ENCODE measurements around the gene CACNA1D.
A peak's percentile ranks its signal among the peaks of the same experiment; 100 is the strongest.

The CACNA1D gene

DNA sequence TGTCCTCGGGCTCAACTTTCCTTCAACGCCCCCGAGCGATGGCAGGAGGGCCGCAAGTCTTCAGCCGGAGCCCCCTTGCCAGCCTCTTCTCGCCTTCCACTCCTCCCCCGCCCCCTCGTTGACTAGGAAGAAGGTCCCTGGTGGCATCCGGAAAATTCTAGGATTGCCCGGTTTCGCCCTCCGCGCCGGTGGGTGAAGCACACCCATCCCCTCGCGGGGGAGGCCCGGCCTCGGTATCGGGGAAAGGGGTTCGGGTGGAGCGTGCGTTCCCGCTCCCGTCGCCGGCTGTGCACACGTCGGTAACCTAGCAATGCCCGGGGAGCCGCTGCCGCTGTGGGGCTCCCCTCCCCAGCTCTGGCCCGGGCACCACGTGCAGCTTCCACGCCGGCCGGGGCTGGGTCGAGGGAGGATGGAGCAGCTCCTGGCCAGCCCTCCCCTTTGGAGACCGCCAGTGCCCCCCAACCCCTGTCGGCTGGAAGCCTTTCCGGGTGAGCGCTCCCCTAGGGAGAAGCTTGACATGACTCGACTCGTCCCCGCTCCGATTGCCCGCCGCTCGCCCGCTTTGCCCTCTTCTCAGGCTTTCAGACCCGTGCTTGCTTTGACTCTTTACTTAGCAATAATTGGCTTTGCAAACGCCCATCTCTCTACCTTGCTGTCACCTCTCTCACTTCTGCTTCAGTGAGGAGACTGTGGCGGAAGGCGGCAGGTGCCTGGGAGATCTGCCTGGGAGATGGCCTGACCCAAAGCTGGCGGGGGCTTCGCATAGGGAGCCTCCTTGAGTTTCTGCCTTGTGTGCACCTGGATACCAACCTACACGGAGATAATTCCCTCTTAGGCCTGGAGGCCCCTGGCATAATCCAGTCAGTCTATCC is 1.3 kb downstream of the CACNA1D start:
- DNase-seq (ENCODE audit: low read depth): peak; percentile 2

DNA sequence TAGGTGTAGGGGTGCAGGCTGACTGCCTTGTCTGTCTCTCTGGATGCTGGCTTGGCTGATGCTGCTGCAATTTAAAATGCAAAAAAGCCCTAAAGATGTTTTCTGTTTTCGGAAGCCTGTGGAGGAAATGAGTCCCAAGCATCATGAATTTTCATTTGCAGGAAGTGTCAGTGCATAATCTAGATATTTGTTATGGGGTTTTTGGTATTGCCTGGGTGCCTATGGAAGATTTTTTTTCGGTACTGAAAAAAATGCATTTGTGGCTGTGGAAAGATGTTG is 1.9 kb downstream of the CACNA1D start:
- DNase-seq (ENCODE audit: low read depth): no peak

DNA sequence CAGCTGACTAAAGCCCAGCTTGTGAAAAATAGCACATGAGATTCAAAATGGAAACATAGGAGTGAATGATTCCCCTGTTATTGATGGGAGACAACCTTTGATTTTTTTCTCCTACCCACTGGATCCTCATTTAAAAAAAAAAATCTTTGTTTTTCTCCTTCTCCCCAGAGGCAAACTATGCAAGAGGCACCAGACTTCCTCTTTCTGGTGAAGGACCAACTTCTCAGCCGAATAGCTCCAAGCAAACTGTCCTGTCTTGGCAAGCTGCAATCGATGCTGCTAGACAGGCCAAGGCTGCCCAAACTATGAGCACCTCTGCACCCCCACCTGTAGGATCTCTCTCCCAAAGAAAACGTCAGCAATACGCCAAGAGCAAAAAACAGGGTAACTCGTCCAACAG is 2.6 kb downstream of the CACNA1D start:
- DNase-seq (ENCODE audit: low read depth): no peak

DNA sequence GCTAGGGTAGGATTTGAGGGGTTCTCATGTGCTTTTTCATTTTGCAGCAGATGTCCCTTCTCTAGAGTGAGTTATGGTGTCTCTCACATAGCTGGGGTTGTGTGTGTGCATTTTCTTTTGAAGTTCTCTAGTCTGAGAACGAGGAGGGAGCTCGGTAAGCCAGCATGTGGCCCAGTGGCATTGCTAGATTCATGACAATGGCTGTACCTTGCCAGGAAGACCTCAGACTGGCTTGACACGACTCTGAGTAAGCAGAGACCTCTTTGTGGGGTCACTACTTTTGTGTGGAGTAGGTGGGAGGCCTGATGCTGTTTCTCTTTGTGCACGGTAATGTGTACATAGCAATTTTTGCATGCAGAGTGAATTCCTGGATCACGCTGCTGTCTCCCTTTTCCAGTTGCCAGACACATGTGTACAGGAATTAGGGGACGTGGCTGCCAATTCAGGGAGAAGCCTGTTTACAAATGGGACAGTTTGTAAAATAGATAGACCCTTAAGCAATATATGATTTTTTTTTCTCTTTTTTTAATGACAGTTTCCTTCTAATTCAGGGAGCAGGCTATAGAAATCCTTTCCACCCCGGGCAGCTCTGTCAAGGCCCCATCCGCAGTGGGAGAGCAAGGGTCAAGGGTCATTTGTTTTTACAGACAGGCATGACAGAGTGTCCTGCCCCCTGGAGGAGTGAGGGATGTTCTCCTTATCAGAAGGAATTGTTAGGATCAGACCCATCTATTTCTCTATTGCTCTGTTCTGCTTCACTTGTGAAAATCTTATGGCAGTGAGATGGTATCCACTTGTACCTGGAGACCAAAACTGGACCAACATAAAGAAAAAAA is 4.6 kb downstream of the CACNA1D start:
- no peak for DNase-seq (ENCODE audit: low read depth)

DNA sequence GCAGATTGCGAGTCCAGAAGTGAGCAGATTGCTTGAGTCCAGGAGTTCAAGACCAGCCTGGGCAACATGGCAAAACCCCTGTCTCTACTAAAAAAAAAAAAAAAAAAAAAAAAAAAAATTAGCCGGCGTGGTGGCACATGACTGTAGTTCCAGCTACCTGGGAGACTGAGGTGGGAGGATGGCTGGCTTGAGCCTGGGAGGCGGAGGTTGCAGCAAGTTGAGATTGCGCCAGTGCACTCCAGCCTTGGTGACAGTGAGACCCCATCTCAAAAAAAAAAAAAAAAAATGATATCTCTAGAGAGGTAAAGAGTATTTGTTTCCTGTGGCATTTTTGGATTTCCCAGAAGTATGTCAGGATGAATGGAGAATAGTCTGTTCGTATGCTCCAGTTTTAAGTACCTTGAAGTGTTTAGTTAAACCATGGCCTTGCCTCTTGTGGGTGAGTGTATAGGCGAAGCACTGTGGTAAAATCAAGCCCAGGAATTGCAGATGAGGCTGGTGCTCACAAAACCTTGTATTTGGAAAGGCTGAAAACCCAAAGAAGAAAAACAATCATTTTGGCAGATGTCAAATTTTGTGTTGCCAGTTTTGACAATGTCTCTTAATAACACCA is 5.9 kb downstream of the CACNA1D start:
- DNase-seq (ENCODE audit: low read depth): no peak

DNA sequence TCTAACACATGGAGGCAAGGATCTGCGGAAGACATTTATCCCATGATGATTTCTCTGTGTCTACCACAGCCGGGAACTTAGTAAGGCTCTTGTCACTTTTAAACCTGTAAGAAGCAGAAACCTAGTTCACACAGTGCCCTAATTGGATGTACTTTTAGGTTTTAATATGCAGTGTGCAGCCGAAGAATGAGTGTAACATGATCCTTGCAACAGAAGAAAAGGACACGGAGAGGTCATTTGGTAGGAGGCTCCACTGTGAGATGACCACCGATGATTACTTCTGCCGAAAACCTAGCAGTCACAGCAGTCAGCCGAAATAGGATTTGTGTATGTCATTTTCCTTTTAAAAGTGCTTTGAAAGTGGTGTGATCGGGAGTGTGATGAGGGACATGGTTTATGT is 6.8 kb downstream of the CACNA1D start:
- no peak for DNase-seq (ENCODE audit: low read depth)

DNA sequence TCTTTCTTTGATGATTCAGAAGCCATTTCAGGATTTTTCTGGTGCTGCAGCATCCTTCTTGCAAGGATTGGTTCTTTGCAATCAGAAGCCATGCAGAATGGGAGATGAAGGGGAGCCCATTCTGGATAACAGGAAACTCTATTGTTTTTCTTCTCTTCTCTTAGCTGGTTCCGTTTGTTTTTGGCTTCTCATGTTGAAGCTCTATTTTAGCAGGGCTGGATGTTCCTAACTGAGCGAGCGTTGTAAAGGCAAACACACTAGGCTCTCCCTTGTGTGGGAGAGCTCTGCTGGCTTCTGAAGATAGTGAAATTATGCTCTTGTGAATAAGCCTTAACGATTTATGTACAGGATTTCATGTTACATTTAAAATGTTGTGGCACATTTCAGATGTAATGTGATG is 8.3 kb downstream of the CACNA1D start:
- DNase-seq (ENCODE audit: low read depth): no peak

DNA sequence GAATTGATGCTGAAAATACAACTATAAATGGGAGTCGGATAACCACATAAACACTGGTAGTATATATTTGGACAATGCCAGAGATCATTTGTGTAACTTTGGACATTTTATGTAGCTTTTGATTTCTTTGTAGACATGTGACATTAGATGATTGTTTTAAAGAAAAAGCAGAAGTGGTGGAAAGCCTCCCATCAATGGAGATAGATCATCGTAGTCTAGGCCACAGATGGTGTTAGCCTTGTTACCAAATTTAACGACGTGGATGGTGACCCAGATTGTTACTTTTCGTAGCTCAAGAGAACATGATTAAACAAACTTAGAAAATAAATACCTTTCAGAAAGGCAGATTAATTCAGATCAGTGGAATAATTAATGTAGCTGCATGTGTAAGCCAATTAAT is 8.8 kb downstream of the CACNA1D start:
- DNase-seq (ENCODE audit: low read depth): no peak

DNA sequence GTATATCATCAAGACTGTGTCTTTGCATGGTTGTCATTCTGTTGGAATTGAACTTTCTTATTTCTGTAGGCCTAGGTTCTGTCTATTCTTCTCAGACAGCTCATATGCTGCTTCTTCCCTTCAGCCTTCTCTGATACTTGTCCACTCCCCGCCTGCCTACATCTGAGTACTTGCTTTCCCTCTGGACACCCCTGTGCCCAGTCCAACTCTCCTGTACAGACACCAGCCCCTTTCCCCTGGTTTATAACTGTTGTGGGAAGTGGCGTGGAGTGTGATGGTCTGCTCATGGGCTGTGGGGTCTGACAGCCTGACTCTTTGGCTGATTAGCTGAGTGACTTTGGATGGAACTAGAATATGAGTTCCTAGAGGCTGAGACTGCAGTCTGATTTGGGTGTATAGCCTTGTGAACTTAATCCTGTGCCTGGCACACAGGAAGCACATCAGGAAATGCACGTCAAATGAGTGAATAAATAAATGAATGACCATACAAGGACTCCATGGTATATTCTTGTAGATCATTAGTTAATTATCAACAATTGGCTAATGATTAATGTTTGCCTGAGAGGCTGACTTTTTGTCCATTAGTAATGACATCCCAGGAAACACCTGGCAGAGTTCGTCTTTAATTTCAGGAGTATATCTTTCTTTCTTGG is 11.8 kb downstream of the CACNA1D start:
- no peak for DNase-seq (ENCODE audit: low read depth)

DNA sequence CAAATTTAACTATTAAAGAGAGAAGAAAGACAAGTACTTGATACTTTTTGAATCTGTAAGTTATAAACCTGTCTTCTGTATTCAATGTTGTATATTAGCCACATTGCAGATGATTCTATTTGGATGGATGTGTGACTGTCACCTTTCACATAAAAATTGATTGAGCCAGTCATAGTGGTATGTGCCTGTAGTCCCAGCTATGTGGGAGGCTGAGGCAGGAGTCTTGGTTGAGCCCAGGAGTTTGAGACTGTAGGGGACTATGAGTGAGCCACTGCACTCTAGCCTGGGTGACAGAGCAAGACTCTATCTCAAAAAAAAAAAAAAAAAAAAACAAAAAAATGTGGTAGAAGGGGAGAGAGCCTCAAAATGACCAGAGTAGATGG is 12.3 kb downstream of the CACNA1D start:
- DNase-seq (ENCODE audit: low read depth): no peak

DNA sequence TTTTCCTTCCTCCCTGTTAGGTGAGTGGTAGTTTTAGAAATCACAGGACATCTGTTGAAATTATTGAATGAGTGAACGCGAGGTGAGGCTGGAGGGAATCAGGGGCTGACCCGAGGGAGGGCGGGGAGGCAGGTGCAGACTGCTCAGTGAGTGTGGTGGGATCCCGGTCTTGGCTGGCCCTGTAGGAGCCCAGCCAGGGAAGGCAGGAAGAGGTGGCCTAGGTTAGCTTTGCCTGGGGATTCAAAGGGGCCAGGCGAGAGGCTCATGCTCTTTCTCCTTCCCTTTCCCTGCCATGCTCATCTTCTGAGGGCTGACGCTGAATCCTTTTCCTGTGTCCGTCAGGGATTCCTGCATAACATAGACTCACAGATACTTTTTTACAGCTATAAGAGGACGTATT is 15.1 kb downstream of the CACNA1D start:
- DNase-seq (ENCODE audit: low read depth): no peak

DNA sequence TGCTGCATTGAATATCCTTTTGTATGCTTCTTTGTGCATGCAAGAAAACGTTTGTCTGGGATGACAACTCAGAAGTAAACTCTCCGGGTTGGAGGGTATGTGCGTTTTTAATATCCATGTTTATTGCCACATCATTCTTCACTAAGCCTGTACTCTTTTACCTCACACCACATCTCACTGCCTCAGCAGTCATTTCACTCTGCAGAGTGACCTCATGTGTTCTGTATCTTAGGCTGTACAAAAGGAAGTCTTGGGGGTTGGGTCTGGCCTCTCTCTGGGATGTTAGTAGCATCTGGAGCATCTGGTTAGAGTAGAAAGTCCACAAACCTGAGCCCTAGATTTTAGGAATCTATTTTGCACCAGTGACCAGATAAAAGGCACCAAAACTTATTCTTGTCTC is 16.1 kb downstream of the CACNA1D start:
- DNase-seq (ENCODE audit: low read depth): no peak

DNA sequence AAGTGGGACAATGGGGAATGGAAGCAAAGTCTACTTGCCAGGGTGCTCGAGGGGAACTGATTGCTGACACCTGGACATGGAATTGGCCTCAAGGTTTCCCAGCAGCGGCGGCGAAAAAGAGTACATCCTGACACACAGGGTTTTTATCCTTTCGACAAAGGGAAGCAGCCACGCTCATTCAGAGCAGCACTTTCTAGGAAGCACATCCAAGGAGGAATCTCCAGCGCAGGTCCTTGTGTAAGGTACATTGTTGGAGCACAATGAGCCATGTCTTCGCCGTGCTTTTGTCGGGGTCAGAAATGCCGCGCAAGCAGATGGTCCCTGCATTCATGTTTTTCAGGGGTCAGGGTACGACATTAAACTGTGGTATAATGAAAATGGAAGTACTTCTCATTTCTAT is 16.8 kb downstream of the CACNA1D start:
- no peak for DNase-seq (ENCODE audit: low read depth)

DNA sequence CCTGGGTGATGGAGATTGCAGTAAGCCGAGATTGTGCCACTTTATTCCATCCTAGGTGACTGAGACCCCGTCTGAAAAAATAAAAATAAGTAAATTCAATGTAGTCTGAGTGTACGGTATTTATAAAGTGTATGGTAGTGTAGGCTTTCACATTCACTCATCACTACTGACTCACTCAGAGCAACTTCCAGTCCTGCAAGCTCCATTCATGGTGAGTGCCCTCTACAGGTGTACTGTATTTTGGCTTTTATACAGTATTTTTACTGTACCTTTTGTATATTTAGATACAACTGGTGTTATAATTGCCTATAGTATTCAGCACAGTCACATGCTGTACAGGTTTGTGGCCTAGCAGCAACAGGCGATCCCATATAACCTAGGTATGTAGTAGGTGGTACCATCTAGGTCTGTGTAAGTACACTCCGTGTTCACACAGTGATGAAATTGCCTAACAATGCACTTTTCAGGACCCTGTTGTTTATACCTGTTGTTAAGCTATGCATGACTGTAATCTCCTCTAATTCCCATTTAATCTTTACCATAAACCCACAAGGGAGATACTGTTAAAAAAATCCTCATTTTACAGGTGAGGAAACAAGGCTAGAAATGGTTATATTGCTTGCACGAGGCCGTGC is 19.3 kb downstream of the CACNA1D start:
- no peak for DNase-seq (ENCODE audit: low read depth)

DNA sequence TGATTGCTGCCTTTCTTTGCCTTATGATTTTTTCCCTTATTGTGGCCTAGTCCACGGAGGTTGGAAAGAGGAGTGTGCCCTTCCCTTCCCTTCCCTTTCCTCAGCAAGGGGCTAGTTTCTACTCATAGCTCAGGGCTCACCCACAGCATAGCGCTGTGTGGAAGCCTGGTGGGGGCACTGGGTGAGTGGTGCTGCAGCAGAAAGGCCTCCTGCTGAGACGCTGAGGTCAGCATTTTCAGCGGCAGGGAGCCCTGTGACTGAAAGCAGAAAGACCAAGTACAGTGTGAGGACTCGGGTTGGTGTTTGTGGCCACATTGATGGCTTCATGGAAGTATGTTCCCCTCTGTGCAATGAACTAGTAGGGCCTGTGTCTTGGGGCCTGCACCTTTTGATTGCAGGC is 21.9 kb downstream of the CACNA1D start:
- no peak for DNase-seq (ENCODE audit: low read depth)

DNA sequence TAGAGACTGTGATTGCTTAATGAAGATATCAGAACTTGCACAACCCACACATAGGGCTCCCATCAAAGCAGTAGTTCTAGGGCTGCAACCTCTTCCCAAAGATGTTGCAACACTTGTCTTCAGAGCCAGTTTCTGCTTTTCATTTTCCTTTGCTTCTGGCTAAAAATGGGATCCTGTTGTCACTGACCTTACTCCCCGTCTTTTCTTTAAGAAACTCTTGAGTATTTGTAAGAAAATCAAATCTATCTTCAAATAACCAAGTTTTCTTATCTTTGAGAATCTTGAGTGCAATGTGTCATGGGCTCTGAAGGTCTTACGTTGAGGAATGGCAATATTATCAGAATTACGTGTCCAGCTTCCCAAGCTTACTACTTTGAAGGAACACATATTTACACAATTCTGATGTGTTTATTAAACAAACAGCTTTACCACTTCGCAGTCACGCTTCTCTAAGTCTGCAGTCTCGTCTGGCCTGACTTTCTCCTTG is 24.1 kb downstream of the CACNA1D start:
- DNase-seq (ENCODE audit: low read depth): no peak

DNA sequence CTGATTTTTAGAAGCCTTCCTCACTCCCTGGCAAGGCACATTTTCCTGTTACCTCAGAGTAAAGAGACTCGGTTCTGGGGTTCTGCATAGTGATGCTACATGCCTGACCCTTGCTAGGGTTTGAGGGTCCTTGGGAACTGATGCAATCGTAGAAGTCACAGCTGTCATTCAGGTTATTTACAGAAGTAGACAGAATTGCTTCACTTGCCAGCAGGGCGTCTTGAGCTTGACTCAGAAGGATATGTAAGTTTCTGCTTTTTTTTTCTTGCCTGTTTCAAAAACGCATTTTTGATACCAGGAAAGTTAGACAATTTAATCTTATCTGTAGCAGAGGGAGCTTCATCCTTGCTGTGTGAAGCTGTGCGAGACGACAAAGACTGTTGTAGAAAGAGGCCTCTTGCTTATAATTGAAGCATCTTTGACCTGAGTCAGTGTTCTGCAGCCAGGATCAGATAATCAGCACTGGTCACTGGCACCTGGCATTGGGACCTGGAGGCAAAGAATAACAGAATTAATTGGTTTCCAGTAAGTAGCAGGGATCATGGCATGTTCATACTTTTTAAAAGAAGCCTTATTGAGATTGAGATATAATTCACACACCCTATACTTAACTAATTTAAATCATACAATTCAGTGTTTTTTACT is 24.8 kb downstream of the CACNA1D start:
- DNase-seq (ENCODE audit: low read depth): no peak

DNA sequence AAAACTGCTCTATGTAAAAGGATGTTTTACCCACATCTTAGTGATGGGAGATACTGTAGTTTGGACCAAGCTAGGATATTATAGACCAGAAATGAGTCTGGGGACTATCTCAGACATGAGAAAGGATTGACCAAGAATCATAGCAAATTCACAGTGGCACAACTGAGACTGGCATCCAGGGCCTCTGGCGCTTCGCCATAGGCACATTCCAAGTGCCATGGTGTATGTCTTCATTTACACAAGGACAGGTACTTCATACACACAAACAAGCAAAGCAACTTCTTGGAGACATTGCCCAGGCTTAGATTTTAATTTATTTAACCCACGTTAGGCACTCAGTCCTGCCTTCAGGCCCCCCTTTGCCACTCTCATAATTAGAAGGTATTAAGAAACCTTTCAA is 28.9 kb downstream of the CACNA1D start:
- DNase-seq (ENCODE audit: low read depth): no peak

DNA sequence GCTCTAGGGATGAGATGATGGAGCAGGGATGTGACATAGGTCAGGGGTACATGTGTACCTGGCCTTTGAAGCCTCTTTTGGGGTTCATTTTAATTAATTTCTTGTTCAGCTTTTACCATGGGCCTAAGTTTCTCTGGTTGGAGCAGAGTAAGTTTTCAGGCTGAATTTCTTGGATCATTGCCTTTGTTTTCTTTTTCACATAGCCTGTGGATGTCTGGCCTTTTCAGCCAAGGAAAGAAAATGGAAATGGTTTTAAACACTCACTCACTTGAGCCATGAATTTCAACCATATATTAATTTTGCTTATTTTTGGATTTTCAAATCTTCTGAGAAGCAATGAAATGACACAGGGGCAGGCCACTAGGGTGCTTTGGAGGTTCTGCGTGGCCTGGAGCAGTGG is 30.2 kb downstream of the CACNA1D start:
- DNase-seq (ENCODE audit: low read depth): no peak

DNA sequence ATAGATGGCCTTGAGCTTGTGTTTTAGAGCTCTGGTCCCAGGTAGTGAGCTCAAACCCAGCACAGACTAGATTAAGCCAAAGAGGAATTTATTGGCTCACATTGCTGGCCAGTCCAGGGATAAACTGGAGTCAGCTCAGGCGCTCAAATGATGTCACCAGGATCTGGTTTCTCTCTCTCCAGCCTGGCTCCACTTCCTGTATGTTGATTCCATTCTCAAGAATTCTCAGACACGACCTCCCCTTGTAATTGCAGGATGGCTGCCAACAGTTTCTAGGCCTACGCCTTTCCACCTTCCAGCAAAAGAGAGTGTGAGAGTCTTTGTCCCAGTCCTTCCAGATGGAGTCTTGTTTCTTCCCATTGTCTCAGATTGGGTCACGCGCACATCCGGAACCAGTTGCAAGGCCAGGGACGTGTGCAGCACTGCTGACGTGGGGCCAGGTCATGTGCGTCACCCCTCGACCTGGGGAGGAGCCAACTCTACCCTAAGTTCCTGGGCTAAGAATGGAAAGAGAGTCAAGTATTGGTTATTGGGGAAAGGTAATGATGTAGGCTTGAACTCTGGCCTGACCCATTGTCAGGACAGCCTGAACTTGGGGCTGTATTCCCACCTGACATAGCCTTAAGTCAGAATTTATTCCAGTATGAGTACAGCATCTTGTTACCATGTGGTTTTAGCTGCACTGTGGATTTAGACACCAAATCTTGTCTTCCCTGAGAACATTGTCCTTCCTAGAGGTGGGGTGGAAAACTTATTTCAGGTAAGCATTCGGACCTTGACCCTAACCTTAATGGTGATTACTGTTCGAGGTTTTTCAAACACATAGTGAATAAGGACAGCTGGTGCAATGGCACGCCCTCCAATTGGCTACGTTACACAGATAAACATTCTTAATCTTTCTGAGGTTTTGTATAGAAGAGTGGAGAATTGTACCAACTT is 31.6 kb downstream of the CACNA1D start:
- DNase-seq (ENCODE audit: low read depth): no peak

DNA sequence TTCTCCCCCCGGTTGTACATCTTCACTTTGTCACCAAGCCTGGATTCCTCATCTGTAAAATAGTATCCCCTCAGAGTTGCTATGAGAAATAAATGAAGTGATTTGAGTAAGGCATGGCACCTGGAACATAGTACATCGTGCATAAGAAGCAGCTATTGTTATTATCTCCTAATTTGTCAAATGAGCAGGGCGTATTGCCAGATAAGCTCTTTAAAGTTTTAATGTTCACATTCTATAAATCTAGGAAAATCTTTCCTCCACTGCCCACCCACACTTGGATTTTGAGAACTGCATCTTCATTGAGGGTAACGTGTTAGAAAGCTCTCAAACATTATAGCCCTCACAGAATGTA is 32.3 kb downstream of the CACNA1D start:
- DNase-seq (ENCODE audit: low read depth): no peak

All from activated T-cell treated with anti-CD3 and anti-CD28 coated beads for 48 hours (primary cell).